DND-41 (cell line): ENCODE measurements around the gene GALK2.

Experiments used
- EZH2 ChIP-seq: IDR thresholded peaks from 3 replicates; pipeline ENCODE4 v1.6.1; 2012; ENCODE audit warnings: borderline replicate concordance, low read depth, mild to moderate bottlenecking, moderate library complexity, low read length, inconsistent platforms; ENCODE audit not compliant: severe bottlenecking
- TF ChIP-seq, protein P1 (sequence below): IDR thresholded peaks from 2 replicates; pipeline ENCODE4 v1.5.1; 2012; ENCODE audit warnings: borderline replicate concordance, low read length, moderate library complexity, mild to moderate bottlenecking; ENCODE audit not compliant: poor library complexity, severe bottlenecking; ENCODE audit errors: extremely low read depth

- TF ChIP-seq, protein P1, sequence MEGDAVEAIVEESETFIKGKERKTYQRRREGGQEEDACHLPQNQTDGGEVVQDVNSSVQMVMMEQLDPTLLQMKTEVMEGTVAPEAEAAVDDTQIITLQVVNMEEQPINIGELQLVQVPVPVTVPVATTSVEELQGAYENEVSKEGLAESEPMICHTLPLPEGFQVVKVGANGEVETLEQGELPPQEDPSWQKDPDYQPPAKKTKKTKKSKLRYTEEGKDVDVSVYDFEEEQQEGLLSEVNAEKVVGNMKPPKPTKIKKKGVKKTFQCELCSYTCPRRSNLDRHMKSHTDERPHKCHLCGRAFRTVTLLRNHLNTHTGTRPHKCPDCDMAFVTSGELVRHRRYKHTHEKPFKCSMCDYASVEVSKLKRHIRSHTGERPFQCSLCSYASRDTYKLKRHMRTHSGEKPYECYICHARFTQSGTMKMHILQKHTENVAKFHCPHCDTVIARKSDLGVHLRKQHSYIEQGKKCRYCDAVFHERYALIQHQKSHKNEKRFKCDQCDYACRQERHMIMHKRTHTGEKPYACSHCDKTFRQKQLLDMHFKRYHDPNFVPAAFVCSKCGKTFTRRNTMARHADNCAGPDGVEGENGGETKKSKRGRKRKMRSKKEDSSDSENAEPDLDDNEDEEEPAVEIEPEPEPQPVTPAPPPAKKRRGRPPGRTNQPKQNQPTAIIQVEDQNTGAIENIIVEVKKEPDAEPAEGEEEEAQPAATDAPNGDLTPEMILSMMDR = no peak
- TF ChIP-seq EZH2 = no peak
These were observed 47.4 kb upstream of the GALK2 start for GRCh38 chr15:49122541-49123062.
